Endothelial cell of coronary artery (primary cell): ENCODE measurements around the gene CDCA4. TPM values are rescaled to one million over a fixed set of nuclear protein-coding genes. Genes with fewer than 3 reads are reported as not detected.

ENCODE experiments used
- total RNA-seq: library from RNA; depleted of rRNA; stranded (reverse); fragments of >200 nt; gene quantifications from 2 replicates; pipeline ENCODE4 v1.2.3, GENCODE V29; 2014

CDCA4 gene
- 29.9 and 38.1 TPM in 2 replicates for total RNA-seq

DNA sequence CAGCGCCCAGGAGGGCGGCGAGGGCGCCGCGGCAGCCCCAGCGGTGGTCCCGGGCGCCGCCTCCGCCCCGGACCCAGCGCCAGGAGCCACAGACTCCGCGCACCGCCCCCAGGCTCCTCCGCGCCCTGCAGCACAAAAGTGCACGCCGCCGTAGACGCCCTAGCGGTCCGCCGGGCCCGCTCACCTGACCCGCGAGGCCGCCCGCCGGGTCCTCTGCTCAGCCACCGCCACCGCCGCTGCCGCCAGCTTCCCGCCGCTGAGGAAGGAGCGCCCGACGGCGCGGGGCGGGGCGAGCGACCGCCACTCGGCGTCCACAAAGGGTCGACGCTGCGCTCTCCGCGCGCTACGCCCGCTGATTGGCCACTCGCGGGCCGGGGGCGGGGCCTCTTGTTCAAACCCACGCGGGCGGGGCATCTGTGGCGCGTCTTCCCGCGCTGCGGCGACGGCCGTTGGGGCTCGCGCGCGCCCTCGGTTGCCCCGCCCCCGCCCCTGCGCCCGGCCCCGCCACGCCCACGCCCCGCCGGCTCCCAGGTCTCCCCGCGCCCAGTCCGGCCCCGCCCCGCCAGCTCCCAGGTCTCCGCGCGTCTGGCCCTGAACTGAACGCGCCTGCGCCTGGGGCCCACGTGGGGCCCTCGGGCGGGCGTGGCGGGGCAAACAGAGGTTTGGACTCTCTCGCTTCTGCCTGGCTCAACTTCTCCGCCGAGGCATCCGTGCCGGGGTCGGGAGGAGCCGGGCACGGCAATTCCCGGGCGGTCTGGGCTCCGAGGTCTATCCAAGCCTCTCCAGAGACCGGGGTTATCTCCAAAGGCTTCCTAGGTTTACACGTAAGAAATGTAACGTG lies at the start of gene CDCA4:
Gene CDCA4, minus strand, starts transcription at position 269 of the 841 bp plus-strand sequence. CDS start 9,154 bp downstream, outside the sequence.

DNA sequence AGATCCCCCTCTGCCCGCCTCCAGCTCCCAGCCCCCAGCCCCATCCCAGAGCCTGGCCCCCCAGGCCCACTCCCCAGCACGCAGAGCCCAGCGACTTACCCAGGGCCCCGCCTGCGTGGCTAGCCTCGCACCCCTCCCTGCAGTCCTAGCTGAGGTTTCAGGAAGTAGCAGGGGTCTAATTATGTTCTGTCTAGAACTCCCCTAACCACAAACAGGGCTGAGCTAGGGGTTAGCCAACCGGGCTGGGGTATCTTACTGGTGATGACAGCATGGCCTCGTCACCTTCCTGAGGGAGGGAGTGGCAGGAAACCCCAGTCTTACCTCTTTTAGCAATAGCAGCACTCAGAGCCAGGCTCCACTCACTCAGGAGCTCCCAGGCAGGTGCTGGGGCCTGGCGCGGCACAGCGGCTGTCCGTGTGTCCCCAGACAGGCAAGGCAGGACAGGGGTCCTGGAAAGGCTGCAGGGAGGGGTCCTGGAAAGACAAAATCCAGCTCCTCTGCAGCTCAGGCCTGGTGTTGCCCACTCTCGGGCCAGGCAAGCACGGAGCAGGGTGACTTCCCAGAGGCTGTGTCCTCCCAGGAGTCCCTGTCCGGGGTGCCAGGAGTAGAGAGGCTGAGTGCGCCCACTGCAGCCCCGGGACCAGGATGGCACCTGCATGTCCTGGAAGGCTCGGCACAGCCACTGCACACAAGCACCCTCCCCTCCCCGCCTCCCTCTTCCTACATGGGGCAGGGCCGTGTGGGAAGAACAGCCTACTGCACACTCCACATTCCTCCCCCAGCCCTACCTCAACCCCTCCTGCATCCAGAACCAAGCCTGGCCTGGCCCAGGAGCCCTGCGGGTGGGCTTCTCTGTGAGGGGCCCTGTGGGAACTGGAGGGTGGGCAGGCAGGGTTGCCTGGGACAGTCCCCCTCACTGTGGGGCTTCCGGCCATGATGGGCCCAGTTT lies 44.7 kb upstream of the CDCA4 start, which contains the start of gene GPR132:
Gene GPR132, minus strand, starts transcription at position 151 of the 949 bp plus-strand sequence. CDS start 10,010 bp downstream, outside the sequence.

GRCh38 chr14:104985675-104986486 lies 35.0 kb downstream of the CDCA4 start, which contains the start of gene CLBA1:
CLBA1 (plus strand) TSS chr14:104985788; CDS start chr14:104986432, 644 bp downstream.

DNA sequence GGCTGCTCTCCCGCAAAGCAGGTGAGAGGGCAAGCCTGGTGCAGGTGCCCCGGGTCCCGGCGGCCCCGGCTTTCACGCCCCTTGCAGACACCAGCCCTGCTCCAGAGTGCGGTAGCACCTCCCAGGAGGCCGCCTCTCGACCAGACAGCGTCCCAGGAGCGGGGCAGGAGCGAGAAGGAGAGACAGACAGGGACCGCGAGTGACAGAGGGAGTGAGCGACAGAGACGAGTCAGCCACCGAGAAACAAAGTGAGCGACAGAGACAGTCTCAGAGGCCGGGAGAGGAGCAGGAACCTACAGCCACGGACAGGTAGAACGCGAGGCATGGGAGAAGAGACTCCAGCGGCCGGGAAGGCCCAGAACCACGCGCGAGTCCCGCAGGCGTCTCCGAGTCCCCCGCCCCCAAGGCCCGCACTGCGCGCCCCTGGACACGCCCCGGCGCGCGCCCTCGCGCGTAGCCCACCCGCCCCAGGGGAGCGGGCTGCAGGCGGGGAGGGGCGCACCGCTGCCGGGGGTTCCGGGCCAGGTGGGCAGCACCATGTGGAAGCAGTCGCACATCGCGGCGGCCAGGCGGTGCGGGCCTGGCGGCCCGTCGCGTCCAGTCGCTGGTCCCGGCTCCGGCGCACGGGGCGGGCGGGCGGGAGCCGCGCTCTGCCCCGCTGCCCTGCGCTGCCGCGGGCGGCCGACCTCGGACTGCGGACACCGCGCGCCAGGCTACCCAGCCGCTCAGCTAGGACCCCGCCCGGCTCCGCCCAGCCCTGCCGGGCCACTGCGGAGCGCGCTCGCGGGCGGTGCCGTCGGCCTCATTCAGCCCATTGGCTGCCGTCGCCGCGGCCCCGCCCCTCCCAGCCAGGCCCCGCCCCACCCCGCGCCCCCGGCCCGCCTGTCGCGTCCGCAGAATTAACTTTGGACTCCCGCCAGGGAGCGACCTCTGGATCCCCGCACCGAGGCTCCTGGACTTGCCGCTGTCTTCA lies 42.9 kb downstream of the CDCA4 start, which contains the start of gene AHNAK2:
Gene AHNAK2, minus strand, starts transcription at position 694 of the 973 bp plus-strand sequence. Its CDS starts 137 bp downstream, at position 557.

Other genes starting within 250 kb of the CDCA4 start
- gene AKT1, start 225.3 kb downstream of the CDCA4 start, total RNA-seq: 191 and 220 TPM in 2 replicates
- 3.5 and 4.7 TPM in 2 replicates for gene ZBTB42, start 220.0 kb downstream of the CDCA4 start, total RNA-seq
- gene CEP170B, start 155.8 kb downstream of the CDCA4 start, total RNA-seq: 13.8 and 17.7 TPM in 2 replicates
- gene PLD4, start 96.2 kb downstream of the CDCA4 start, total RNA-seq: under 0.01 TPM in 2 replicates
- gene AHNAK2, start 42.7 kb downstream of the CDCA4 start, total RNA-seq: 66.2 and 78.0 TPM in 2 replicates
- 5.2 and 6.8 TPM in 2 replicates for gene CLBA1, start 35.3 kb downstream of the CDCA4 start, total RNA-seq
- 0.18 TPM in 1 of 2 replicates, not detected in the other for gene GPR132, start 44.3 kb upstream of the CDCA4 start, total RNA-seq
- 96.3 and 97.8 TPM in 2 replicates for gene JAG2, start 147.7 kb upstream of the CDCA4 start, total RNA-seq
- 28.7 and 47.4 TPM in 2 replicates for gene NUDT14, start 160.2 kb upstream of the CDCA4 start, total RNA-seq
- 50.4 and 52.6 TPM in 2 replicates for gene BTBD6, start 227.4 kb upstream of the CDCA4 start, total RNA-seq